ENCODE data around the gene WDR89. TPM values are rescaled to one million over a fixed set of nuclear protein-coding genes. Genes with fewer than 3 reads are reported as not detected.
A peak's percentile ranks its signal among the peaks of the same experiment; 100 is the strongest.

WDR89 gene
- polyA plus RNA-seq, 1 of the 3 experiments (the other 2 are of a cell fraction), result 2.6 TPM

GRCh38 chr14:63633801-63634200, 7.9 kb downstream of the WDR89 start:
- Histone ChIP-seq H3K9ac (no peak overlapping the region), H4K20me1 (ENCODE audit: insufficient read depth) (no peaks in the 10 kb centered on the region), H3F3A (replicated peaks; ENCODE audit: insufficient read depth) (peaks cover 15% of the 10 kb centered on the region), H3K79me2 (ENCODE audit: insufficient read depth) (peaks cover 74% of the 10 kb centered on the region), H3K27ac (ENCODE audit: low read depth in 2 of 2, low read length in 1 of 2) (no peak overlapping the region; a peak in 1 of 4 replicates), H3K4me3 (ENCODE audit: low read depth in 2 of 2, low read length in 1 of 2) (no peak overlapping the region), H3K36me3 (replicated peaks in 1 of 2; ENCODE audit: control insufficient read depth in 1 of 2, insufficient read depth in 2 of 2, low read length in 1 of 2) (peaks cover 0 to 16% of the 10 kb centered on the region in 2 experiments), H3K4me2 (no peak overlapping the region), H3K9me3 (0 out of 2 replicates have a peak, but pooled peaks cover 4% of the 10 kb centered on the region), H3K4me1 (ENCODE audit: control insufficient read depth in 1 of 2, insufficient read depth in 2 of 2, low read depth in 1 of 2, low read length in 1 of 2) (no peaks in the 10 kb centered on the region), H2AFZ (ENCODE audit: low read depth) (no peak overlapping the region), H3K9me2 (no peaks in the 10 kb centered on the region), H3K27me3 (ENCODE audit: insufficient read depth) (no peaks in the 10 kb centered on the region)
- no peak for DNase-seq
- TF ChIP-seq CTCF (IDR thresholded peaks at IDR 0.05) (0 out of 2 replicates have a peak, but pooled peaks have one; percentile 11), RAD21 (IDR thresholded peaks at IDR 0.05; ENCODE audit: low read length) (peak; percentile 46), FOXJ3 (CRISPR knock-in tag; IDR thresholded peaks at IDR 0.05) (no peak), TEAD4 (IDR thresholded peaks at IDR 0.05; ENCODE audit: borderline replicate concordance, insufficient read depth) (no peak), FOXM1 (IDR thresholded peaks at IDR 0.05; ENCODE audit: low read depth) (no peak), USF2 (IDR thresholded peaks at IDR 0.05; ENCODE audit: borderline replicate concordance, low read depth, low read length) (no peak), TAF1 (IDR thresholded peaks at IDR 0.05; ENCODE audit: borderline replicate concordance, low read depth, low read length) (no peak)
- ChIA-PET CTCF (interaction anchor here (0.7 to 3.5 kb wide), 7 partner anchors 9 to 245 kb away, joined by 3 to 12 read pairs (median 3); partner anchors contain the start of gene PPP2R5E), POLR2A (no interaction called here)
- WGBS (ENCODE audit: low lambda C conversion rate), result 85% methylated on average over 7 of the region's 7 CpGs

GRCh38 chr14:63632932-63633514, 8.6 kb downstream of the WDR89 start:
- no peaks in the 10 kb centered on the region for H4K20me1 ChIP-seq (ENCODE audit: insufficient read depth)
- no peaks in the 10 kb centered on the region for H3K27me3 ChIP-seq (ENCODE audit: insufficient read depth)
- no peak overlapping the region for H3K27ac ChIP-seq (ENCODE audit: low read depth in 2 of 2, low read length in 1 of 2)
- ChIA-PET POLR2A (no interaction called here), CTCF (interaction anchor here (0.7 to 3.5 kb wide), 8 partner anchors 9 to 244 kb away, joined by 3 to 12 read pairs (median 4); no protein-coding TSS in a partner anchor)
- H3F3A ChIP-seq (replicated peaks; ENCODE audit: insufficient read depth), result peaks cover 16% of the 10 kb centered on the region
- no peak overlapping the region for H3K9ac ChIP-seq
- H3K36me3 ChIP-seq (replicated peaks in 1 of 2; ENCODE audit: control insufficient read depth in 1 of 2, insufficient read depth in 2 of 2, low read length in 1 of 2), result peaks cover 0 to 16% of the 10 kb centered on the region in 2 experiments
- TF ChIP-seq ZBTB33 (IDR thresholded peaks at IDR 0.05; ENCODE audit: borderline replicate concordance, low read depth), result no peak
- peak; percentile 73 for TF ChIP-seq CTCF (IDR thresholded peaks at IDR 0.05)
- peak; percentile 53 for TF ChIP-seq RAD21 (IDR thresholded peaks at IDR 0.05; ENCODE audit: low read length)
- no peak for TF ChIP-seq IRF3 (IDR thresholded peaks at IDR 0.05; ENCODE audit: low read depth, low read length)
- peak; percentile 34 for TF ChIP-seq SMC3 (IDR thresholded peaks at IDR 0.05; ENCODE audit: low read depth, low read length)
- no peak overlapping the region for H3K4me2 ChIP-seq
- H3K4me3 ChIP-seq (ENCODE audit: low read depth in 2 of 2, low read length in 1 of 2), result no peak overlapping the region
- peak; percentile 36 for DNase-seq
- no peaks in the 10 kb centered on the region for H3K9me2 ChIP-seq
- no peaks in the 10 kb centered on the region for H3K4me1 ChIP-seq (ENCODE audit: control insufficient read depth in 1 of 2, insufficient read depth in 2 of 2, low read depth in 1 of 2, low read length in 1 of 2)
- H3K79me2 ChIP-seq (ENCODE audit: insufficient read depth), result peaks cover 66% of the 10 kb centered on the region
- H2AFZ ChIP-seq (ENCODE audit: low read depth), result no peak overlapping the region
- 0 out of 2 replicates have a peak, but pooled peaks cover 4% of the 10 kb centered on the region for H3K9me3 ChIP-seq

All from SK-N-SH (cell line).